Type B pancreatic cell (in vitro differentiated cells): ENCODE results near the gene PURB. TPM values are rescaled to one million over a fixed set of nuclear protein-coding genes. Genes with fewer than 3 reads are reported as not detected.

ENCODE experiments used
- DNase-seq: peaks from one replicate; pipeline ENCODE4 v3.0.0; 2021; ENCODE audit warnings: mixed read lengths; ENCODE audit not compliant: unreplicated experiment; ENCODE audit errors: extremely low spot score
- H3K27ac Mint-ChIP-seq: 2 replicates; pipeline ENCODE4 v1.8.0; 2021; ENCODE audit warnings: mild to moderate bottlenecking, mixed read lengths
- H3K27me3 Mint-ChIP-seq: 2 replicates; pipeline ENCODE4 v1.8.0; 2021; ENCODE audit warnings: mixed read lengths
- H3K36me3 Mint-ChIP-seq: 2 replicates; pipeline ENCODE4 v1.8.0; 2021; ENCODE audit warnings: mixed read lengths
- H3K4me1 Mint-ChIP-seq: one replicate; pipeline ENCODE4 v1.8.0; 2021; ENCODE audit warnings: mixed read lengths; ENCODE audit not compliant: unreplicated experiment
- H3K4me3 Mint-ChIP-seq: 2 replicates; pipeline ENCODE4 v1.8.0; 2021; ENCODE audit warnings: mild to moderate bottlenecking, mixed read lengths
- H3K9me3 Mint-ChIP-seq: 2 replicates; pipeline ENCODE4 v1.8.0; 2021; ENCODE audit warnings: mixed read lengths
- CTCF ChIP-seq: fragments of 200-600 bp; sonication (generic); conservative IDR thresholded peaks from 2 replicates; pipeline ENCODE4 v1.5.0; 2021; ENCODE audit warnings: antibody characterized with exemption, mild to moderate bottlenecking
- total RNA-seq: library from RNA; stranded (reverse); gene quantifications from 2 replicates; pipeline ENCODE4 v1.2.1, GENCODE V29; 2021; ENCODE audit warnings: low replicate concordance

Gene PURB
- total RNA-seq, 1 donor from 2014 or later, result 29.0 TPM

GRCh38 chr7:44899443-44899842 lies 14.1 kb upstream of the PURB start:
- no peaks in the 10 kb centered on the region for H3K9me3 Mint-ChIP-seq
- H3K27ac Mint-ChIP-seq, result no peak overlapping the region
- peaks cover 6% of the 10 kb centered on the region for H3K27me3 Mint-ChIP-seq
- no peak overlapping the region for H3K4me3 Mint-ChIP-seq
- no peak for DNase-seq
- H3K4me1 Mint-ChIP-seq, result no peaks in the 10 kb centered on the region
- no peaks in the 10 kb centered on the region for H3K36me3 Mint-ChIP-seq
- no peak for TF ChIP-seq CTCF

- Mint-ChIP-seq H3K4me3 (no peak overlapping the region), H3K27ac (no peak overlapping the region), H3K27me3 (peaks cover 6% of the 10 kb centered on the region), H3K9me3 (no peaks in the 10 kb centered on the region), H3K4me1 (no peaks in the 10 kb centered on the region), H3K36me3 (no peaks in the 10 kb centered on the region)
- TF ChIP-seq CTCF, result no peak
- DNase-seq, result peak; percentile 16
Measured at GRCh38 chr7:44898039-44898438, 12.7 kb upstream of the PURB start.

- no peak for TF ChIP-seq CTCF
- DNase-seq, result no peak
- no peaks in the 10 kb centered on the region for H3K9me3 Mint-ChIP-seq
- H3K36me3 Mint-ChIP-seq, result no peaks in the 10 kb centered on the region
- no peak overlapping the region for H3K27ac Mint-ChIP-seq
- no peak overlapping the region for H3K4me3 Mint-ChIP-seq
- peaks cover 6% of the 10 kb centered on the region for H3K27me3 Mint-ChIP-seq
- H3K4me1 Mint-ChIP-seq, result no peaks in the 10 kb centered on the region
Measured at GRCh38 chr7:44897309-44897708, 12.0 kb upstream of the PURB start.

- Mint-ChIP-seq H3K36me3 (no peaks in the 10 kb centered on the region), H3K27me3 (peaks cover 6% of the 10 kb centered on the region), H3K9me3 (no peaks in the 10 kb centered on the region), H3K4me3 (no peak overlapping the region), H3K27ac (no peak overlapping the region), H3K4me1 (no peaks in the 10 kb centered on the region)
- TF ChIP-seq CTCF, result no peak
- DNase-seq, result no peak
Measured at GRCh38 chr7:44894888-44895580, 9.7 kb upstream of the PURB start.

- H3K4me3 Mint-ChIP-seq, result no peak overlapping the region
- no peak for DNase-seq
- peaks cover 6% of the 10 kb centered on the region for H3K27me3 Mint-ChIP-seq
- H3K4me1 Mint-ChIP-seq, result no peaks in the 10 kb centered on the region
- no peaks in the 10 kb centered on the region for H3K9me3 Mint-ChIP-seq
- no peak for TF ChIP-seq CTCF
- H3K36me3 Mint-ChIP-seq, result no peaks in the 10 kb centered on the region
- no peak overlapping the region for H3K27ac Mint-ChIP-seq
Measured at GRCh38 chr7:44893710-44894234, 8.4 kb upstream of the PURB start.
